Subcutaneous abdominal adipose tissue (tissue), 5 donors: Measurements from ENCODE around the gene MYOF.
"Not testable (repeated sequence)": the region's sequence is repeated elsewhere in the genome, so short reads cannot be mapped to it uniquely, and the experiment has no call there.

ENCODE experiments used
- H3K27ac ChIP-seq: one replicate; pipeline ENCODE4 v1.7.0; 2013; ENCODE audit warnings: low read depth, mild to moderate bottlenecking, inconsistent platforms, low read length, moderate library complexity
- H3K27me3 ChIP-seq, 5 donors: one replicate each; pipeline ENCODE4 v1.7.0; 2013; ENCODE audit warnings: low read length in 5 of 5, inconsistent platforms in 1 of 5; ENCODE audit not compliant: control insufficient read depth in 5 of 5, insufficient read depth in 4 of 5
- H3K36me3 ChIP-seq, 5 donors: one replicate each; pipeline ENCODE4 v1.7.0; 2013; ENCODE audit warnings: low read length in 5 of 5; ENCODE audit not compliant: control insufficient read depth in 5 of 5, insufficient read depth in 5 of 5
- H3K4me1 ChIP-seq, 5 donors: one replicate each; pipeline ENCODE4 v1.7.0; 2013; ENCODE audit warnings: low read length in 5 of 5, mild to moderate bottlenecking in 3 of 5, moderate library complexity in 1 of 5; ENCODE audit not compliant: control insufficient read depth in 5 of 5, insufficient read depth in 5 of 5
- H3K4me3 ChIP-seq, 5 donors: one replicate each; pipeline ENCODE4 v1.7.0; 2013; ENCODE audit warnings: low read length in 5 of 5, low read depth in 1 of 5
- H3K9ac ChIP-seq, 5 donors: one replicate each; pipeline ENCODE4 v1.7.0; 2013; ENCODE audit warnings: low read length in 5 of 5, mild to moderate bottlenecking in 4 of 5, moderate library complexity in 3 of 5
- H3K9me3 ChIP-seq, 5 donors: one replicate each; pipeline ENCODE4 v1.7.0; 2013; ENCODE audit warnings: low read length in 5 of 5; ENCODE audit not compliant: control insufficient read depth in 5 of 5
- donor health status: healthy.
- donor health status: healthy.
- donor health status: healthy.
- donor health status: healthy.
- donor health status: healthy.

The MYOF gene

GRCh38 chr10:93296151-93296550, 186.0 kb downstream of the MYOF start:
- Histone ChIP-seq H3K27ac (no peak overlapping the region), H3K9me3 (no peaks in the 10 kb centered on the region), H3K36me3 (no peaks in the 10 kb centered on the region), H3K9ac (no peak overlapping the region), H3K4me1 (no peaks in the 10 kb centered on the region), H3K27me3 (no peaks in the 10 kb centered on the region), H3K4me3 (no peak overlapping the region)

GRCh38 chr10:93293999-93294398, 188.1 kb downstream of the MYOF start:
- Histone ChIP-seq H3K9ac (no peak overlapping the region), H3K4me1 (no peaks in the 10 kb centered on the region), H3K9me3 (no peaks in the 10 kb centered on the region), H3K4me3 (no peak overlapping the region), H3K27me3 (no peaks in the 10 kb centered on the region), H3K27ac (no peak overlapping the region), H3K36me3 (no peaks in the 10 kb centered on the region)

- Histone ChIP-seq H3K27me3 (no peaks in the 10 kb centered on the region), H3K9ac (no peak overlapping the region), H3K4me3 (no peak overlapping the region), H3K4me1 (peaks cover 0 to 2% (median 0%) of the 10 kb centered on the region in 5 donors), H3K36me3 (no peaks in the 10 kb centered on the region), H3K9me3 (no peaks in the 10 kb centered on the region), H3K27ac (no peak overlapping the region)
Measured at GRCh38 chr10:93290661-93291354, 191.3 kb downstream of the MYOF start.

GRCh38 chr10:93288679-93289634, 193.2 kb downstream of the MYOF start:
- Histone ChIP-seq H3K9ac (no peak overlapping the region), H3K27me3 (no peaks in the 10 kb centered on the region), H3K36me3 (no peaks in the 10 kb centered on the region), H3K4me3 (no peak overlapping the region), H3K9me3 (no peaks in the 10 kb centered on the region), H3K4me1 (peaks cover 0 to 2% (median 0%) of the 10 kb centered on the region in 5 donors), H3K27ac (no peak overlapping the region)

GRCh38 chr10:93287775-93288174, 194.4 kb downstream of the MYOF start:
- Histone ChIP-seq H3K9me3 (no peaks in the 10 kb centered on the region), H3K4me1 (peaks cover 0 to 2% (median 0%) of the 10 kb centered on the region in 5 donors), H3K9ac (no peak overlapping the region), H3K27me3 (peaks cover 0 to 3% (median 0%) of the 10 kb centered on the region in 5 donors), H3K4me3 (no peak overlapping the region), H3K27ac (no peak overlapping the region), H3K36me3 (no peaks in the 10 kb centered on the region)

GRCh38 chr10:93284246-93284645, 197.9 kb downstream of the MYOF start:
- H3K27me3 ChIP-seq, H3K4me3 ChIP-seq, H3K9ac ChIP-seq, H3K9me3 ChIP-seq, H3K4me1 ChIP-seq, H3K27ac ChIP-seq, H3K36me3 ChIP-seq: not testable (repeated sequence)

- Histone ChIP-seq H3K9me3 (no peaks in the 10 kb centered on the region), H3K27ac (no peak overlapping the region), H3K27me3 (peaks cover 0 to 3% (median 0%) of the 10 kb centered on the region in 5 donors), H3K4me1 (no peaks in the 10 kb centered on the region), H3K4me3 (no peak overlapping the region), H3K9ac (no peak overlapping the region), H3K36me3 (no peaks in the 10 kb centered on the region)
Measured at GRCh38 chr10:93281367-93281720, 200.8 kb downstream of the MYOF start.

- no peak overlapping the region for H3K27ac ChIP-seq
- H3K4me3 ChIP-seq, result no peak overlapping the region
- H3K9ac ChIP-seq, result no peak overlapping the region
- H3K27me3 ChIP-seq, result peaks cover 0 to 3% (median 0%) of the 10 kb centered on the region in 5 donors
- H3K9me3 ChIP-seq, result no peaks in the 10 kb centered on the region
- no peaks in the 10 kb centered on the region for H3K36me3 ChIP-seq
- no peaks in the 10 kb centered on the region for H3K4me1 ChIP-seq
Measured at GRCh38 chr10:93280699-93281366, 201.3 kb downstream of the MYOF start.

GRCh38 chr10:93280121-93280698, 201.9 kb downstream of the MYOF start:
- no peaks in the 10 kb centered on the region for H3K4me1 ChIP-seq
- H3K9me3 ChIP-seq, result no peaks in the 10 kb centered on the region
- no peak overlapping the region for H3K4me3 ChIP-seq
- H3K27ac ChIP-seq, result no peak overlapping the region
- H3K36me3 ChIP-seq, result no peaks in the 10 kb centered on the region
- H3K9ac ChIP-seq, result no peak overlapping the region
- peaks cover 0 to 3% (median 0%) of the 10 kb centered on the region in 5 donors for H3K27me3 ChIP-seq
